ENCODE data around the gene UBE2K.
"Not testable (repeated sequence)": the region's sequence is repeated elsewhere in the genome, so short reads cannot be mapped to it uniquely, and the experiment has no call there.

The UBE2K gene

DNA sequence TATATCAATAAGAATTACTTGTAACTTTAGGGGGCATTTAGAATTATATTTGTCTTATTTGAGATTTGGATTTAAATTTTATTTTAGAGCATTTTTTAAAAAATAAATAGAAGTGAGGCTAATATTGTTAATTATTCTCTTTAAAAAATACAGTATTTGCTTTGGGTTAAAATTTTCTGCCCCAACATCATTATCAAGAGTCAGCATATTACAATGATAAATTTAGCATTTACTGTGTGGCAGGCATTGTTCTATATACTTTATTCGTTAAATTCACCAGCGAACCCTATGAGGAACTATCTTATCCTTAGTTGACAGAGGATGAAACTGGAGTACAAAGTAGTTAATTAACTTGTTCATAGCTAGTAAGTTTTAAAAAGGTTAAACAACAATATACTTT lies 34.0 kb downstream of the UBE2K start:
- DNase-seq: no peak

DNA sequence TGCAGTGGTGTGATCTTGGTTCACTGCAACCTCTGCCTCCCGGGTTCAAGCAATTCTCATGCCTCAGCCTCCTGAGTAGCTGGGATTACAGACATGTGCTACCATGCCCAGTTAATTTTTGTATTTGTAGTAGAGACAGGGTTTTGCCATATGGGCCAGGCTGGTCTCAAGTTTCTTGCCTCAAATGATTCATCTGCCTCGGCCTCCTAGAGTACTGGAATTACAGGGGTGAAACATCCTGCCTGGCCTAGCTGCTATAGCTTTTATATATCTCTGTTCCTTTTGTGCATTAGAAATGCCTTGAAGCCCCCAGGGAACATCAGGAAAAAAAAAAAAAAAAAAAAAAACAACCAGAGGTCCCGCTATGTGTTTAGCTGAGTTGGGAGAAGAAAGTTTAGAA lies 34.8 kb downstream of the UBE2K start:
- no peak for DNase-seq

DNA sequence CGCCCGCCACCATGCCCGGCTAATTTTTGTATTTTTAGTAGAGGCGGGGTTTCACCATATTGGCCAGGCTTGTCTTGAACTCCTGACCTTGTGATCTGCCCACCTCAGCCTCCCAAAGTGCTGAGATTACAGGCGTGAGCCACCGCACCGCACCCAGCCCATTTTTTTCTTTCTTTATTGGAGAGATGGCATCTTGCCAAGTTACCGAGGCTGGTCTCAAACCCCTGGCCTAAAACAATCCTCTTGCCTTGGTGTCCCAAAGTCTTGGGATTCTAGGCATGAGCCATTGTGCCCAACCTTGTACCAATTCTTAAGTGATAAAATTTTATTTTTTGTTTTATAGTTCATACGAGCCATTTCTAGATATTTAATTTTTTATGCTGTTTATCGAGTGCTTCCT lies 41.7 kb downstream of the UBE2K start:
- DNase-seq: not testable (repeated sequence)

DNA sequence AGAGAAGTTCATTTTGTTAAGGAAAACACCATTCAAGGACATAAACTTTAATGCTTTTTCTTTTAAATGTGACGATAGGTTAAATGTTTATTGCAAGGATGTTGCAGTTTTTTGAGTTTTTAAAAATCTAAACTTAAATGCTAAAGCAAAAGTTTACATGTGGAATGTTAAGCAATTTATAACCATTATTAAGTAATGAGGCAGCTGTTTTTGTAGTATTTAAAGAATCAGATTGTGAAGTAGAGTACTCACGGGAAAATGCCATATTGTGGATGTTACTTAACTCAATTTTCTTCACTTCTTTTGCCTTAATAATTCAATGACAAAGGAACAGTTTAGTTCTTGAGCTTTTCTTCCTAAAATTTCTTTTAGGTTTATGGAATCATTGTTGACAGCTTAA lies 43.5 kb downstream of the UBE2K start:
- DNase-seq: no peak

DNA sequence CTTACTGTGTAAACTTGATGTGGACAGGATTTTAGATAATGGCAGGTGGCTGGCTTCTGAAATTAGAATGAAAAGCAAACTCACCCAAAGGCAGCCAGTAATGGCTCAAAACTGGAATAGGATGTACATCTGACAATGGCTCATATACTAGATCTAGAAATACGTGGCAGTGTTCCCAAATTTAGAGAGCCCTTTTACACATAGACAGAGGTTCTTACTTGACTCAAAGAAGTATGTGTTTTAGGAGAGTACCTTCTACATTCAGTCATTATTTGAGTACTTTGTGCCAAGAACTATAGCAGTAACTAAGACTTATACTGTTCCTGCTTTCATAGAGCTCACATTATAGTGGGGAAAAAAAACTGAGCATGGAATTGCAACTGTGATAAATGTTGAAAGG lies 48.0 kb downstream of the UBE2K start:
- no peak for DNase-seq

DNA sequence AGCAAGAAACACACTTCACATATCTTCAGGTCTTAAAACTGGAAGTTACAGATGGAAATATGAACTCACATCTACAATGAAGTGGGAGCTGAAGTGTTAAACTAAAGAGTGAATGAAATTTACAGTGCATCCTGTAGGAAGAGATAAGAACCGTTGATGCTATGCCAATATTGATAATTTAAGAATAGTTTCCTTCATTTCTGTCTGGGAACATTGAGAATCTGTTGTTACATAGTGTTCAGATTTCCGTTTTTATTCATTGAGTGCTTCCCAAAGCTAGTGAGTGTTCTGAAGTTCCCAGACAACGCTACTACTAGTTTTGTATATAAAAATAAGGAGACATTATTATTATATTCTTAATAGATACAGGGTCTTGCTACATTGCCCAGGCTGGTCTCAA lies 52.3 kb downstream of the UBE2K start:
- DNase-seq: no peak

DNA sequence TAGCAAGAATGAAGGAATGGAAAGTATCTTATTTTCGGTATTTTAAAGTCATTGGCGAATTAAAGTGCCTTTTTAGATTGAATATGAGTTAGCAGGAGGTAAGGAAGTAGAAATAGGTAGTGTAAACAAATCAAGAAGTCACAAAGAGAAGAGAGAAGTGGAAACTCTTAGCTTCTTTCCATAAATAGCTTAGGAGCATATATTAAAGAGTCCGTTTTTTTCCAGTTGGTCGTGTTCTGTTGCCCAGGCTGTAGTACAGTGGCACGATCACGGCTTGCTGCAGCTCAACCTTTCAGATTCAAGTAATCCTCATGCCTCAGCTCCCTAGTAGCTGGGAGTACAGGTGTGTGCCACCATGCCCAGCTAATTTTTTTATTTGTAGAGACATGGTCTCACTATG lies 56.4 kb downstream of the UBE2K start:
- no peak for DNase-seq

DNA sequence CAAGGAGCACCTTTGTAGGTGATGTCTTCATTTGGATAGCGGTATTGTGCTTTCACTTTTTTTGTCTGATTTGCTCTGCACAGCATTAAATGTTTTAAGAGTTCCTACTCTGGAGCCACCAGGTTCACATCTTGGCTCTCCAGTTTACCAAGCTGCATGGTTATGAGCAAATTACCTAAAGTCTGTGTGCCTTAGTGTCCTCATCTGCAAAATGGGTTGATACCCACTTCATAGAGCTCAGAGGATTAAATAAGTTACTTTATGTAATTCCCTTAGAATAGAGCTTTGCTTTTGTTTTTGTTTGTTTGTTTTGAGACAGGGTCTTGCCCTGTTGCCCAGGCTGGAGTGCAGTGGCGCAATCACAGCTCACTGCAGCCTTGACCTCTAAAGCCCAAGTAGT lies 58.2 kb downstream of the UBE2K start:
- no peak for DNase-seq

DNA sequence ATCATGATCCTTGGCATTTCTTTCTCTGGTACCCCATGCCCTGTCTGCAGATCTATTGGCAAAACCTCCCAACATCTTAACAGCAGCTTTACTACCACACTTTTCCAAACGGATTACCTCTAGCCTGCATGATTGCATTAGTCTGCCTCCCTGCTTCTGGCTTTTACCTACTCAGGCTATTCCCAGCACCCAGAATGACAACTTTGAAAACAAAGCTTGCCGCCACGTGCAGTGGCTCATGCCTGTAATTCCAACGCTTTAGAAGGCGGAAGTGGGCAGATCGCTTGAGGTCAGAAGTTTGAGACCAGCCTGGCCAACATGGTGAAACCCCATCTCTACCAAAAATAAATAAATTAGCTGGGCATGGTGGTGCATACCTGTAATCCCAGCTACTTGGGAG lies 60.2 kb downstream of the UBE2K start:
- DNase-seq: no peak

DNA sequence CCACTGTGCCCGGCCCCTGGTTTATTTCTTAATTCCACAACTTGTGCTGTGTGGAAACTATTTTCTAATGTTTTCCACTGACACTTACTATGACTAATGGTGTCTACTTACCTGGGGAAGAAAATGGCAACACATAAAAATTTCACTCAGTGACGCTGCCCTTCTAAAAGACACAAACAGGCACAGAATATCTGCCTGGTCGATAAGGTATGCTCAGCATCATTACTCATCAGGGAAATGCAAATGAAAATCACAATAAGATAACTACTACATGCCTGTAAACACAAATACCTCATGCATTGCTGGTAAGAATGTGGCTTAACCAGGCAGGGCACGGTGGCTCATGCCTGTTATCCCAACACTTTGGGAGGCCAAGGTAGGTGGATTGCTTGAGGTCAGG lies 61.6 kb downstream of the UBE2K start:
- DNase-seq: no peak

DNA sequence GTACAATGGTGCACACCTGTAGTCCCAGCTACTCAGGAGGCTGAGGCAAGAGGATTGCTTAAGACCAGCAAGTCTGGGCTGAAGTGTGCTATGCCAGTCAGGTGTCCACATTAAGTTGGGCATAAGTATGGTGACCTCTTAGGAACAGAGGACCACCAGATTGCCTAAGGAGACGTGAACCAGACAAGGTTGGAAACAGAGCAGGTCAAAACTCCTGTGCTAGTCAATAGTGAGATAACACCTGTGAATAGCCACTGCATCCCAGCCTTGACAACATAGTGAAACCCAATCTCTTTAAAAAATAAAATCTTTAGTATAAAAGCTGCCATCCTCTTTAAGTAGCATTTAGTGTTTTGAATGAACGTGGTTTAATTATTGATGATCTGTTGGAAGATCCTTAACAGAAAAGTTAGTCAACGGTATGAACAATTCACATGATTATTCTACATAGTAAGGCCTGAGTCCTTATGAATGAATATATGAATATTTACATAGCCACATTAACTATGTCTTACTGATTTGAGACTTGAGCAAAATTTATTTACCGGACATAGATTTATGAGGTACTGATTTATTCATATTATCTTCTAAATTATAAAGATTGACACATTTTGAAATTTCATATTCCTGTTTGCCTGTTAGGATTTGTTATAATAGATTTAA lies 63.2 kb downstream of the UBE2K start:
- DNase-seq: no peak

DNA sequence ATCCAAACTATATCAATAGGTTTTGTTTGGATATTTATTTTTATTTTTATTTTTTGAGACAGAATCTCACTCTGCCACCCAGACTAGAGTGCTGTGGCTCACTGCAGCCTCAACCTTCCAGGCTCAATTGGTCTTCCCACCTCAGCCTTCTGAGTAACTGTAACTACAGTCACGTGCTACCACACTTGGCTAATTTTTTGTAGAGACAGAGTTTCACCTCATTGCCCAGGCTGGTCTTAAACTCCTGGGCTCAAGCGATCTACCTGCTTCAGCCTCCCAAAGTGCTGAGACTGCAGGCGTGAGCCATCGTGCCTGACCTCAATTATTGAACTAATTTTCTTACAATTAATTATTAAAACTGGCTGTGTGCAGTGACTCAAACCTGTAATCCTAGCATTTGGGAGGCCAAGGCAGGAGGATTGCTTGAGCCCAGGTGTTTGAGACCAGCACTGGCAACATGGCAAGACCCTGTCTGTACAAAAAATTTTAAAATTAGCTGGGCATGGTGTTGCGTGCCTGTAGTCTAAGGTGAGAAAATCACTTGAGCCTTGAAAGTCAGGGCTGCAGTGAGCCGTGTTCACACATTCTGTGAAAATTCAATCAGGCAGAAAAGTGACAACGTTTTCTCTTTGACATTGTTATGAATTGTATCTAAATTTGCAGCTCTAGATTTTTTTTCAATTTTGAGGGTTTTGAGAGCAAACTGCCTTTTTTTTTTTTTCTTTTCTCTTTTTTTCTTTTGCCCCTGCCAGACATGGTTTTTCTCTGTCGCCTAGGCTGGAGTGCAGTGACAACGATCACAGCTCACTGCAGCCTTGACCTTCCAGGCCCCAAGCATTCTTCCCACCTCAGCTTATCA lies 66.0 kb downstream of the UBE2K start:
- no peak for DNase-seq

DNA sequence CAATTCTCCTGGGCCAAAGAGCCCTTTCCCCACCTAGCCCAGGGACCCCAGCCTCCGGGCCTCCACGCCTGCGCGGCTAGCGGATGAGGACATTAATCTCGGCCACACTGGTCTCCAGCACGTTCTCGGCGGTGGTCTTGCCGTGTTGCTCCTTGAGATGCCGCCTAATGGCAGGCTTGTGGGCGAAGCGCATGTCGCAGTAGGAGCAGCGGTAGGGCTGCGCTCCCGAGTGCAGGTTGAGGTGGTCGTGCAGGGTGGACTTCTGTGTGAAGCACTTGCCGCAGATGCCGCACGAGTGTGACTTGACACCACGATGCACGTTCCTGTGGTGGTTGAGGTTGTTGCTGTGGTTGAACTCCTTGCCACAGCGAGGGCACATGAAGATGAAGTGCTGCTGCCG lies 72.1 kb downstream of the UBE2K start:
- DNase-seq: no peak

DNA sequence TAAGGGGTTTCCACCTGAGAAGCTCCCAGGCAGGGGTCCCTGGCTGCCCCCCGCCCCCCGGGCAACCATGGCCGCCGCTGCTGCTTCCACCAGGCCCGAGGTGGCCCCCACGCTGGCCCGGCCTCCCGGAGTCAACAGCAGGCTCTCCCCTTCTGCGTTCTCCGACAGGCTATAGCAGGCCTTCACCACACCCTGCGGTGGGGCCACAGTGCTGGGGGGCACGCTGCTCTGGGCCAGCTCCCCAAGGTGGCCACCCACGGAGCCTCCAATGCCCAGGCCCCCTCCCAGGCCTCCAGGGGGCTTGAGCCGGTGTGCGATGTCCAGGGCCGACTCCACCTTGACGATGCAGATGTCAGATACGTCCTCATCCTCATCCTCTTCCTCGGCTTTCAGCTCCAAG lies 72.5 kb downstream of the UBE2K start:
- no peak for DNase-seq

DNA sequence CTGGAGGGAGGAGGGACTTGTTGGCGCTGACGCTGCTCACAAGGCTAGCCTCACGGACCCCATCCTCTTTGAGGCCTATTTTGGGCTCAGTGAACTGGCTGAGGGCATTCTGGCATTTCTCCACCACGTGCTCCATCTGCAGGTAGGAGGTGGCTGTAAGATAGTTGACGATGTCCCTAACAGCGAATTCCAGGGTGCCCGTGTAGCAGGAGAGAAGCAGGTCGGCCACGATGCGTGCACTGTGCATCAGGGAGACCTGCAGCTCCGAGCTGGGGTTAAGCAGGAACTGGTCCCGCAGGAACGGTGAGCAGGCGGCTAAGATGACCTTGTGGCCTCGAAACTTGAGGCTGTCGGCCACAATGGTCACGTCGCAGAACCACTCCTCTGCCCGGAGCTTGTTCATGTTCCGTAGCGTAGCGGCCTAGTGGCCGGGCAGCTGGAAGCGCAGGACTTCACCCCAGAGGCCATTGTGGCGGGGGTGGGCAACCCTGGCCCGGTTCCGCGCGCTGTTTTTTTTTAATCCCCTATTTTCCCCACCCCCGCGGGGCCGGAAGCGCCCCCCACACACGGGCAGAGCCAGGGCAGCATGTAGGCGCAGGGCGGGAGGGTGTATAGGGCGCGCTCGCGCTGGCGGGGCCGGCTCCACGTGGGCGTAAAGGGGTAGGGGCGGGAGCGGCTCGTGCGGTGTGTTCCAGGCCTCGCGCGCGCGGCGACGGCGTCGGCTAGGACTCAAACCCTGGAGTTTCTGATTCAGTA lies 73.2 kb downstream of the UBE2K start:
- DNase-seq: no peak

DNA sequence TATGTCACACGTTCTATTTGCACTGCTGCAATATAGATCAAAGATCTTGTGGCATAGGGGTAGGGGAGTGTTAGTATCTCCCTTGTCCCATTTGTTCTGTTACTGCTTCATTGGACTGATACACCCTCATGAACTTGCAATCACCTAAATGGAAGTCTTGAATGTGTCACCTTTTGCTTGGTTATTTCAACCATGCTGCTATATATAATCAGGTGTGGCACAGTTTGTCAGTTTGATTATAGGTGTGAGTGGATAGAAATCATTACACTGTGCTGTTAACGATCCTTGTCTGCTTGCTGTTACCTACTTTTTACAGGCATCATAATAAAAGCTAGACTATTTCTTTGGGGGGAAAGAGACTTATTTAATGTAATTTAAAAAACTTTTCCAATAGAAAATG lies 84.1 kb downstream of the UBE2K start:
- DNase-seq: not testable (repeated sequence)

DNA sequence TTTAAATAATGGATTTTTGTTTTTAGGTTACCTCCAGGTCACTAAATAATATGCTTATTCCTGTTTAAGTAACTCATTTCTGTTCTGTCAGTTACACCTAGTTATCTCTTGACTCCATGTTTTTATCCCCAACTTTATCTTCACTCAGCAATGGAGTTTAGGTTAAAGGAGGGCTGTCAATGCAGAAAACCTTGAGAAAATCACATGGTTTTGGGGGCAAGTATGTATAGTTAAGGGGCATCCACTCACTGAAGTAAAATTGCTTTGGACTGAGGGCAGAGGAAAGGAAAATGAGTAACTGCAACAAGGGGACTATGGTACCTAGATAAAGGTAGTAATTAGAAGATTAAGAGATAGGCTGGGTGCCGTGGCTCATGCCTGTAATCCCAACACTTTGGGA lies 87.1 kb downstream of the UBE2K start:
- DNase-seq: no peak

DNA sequence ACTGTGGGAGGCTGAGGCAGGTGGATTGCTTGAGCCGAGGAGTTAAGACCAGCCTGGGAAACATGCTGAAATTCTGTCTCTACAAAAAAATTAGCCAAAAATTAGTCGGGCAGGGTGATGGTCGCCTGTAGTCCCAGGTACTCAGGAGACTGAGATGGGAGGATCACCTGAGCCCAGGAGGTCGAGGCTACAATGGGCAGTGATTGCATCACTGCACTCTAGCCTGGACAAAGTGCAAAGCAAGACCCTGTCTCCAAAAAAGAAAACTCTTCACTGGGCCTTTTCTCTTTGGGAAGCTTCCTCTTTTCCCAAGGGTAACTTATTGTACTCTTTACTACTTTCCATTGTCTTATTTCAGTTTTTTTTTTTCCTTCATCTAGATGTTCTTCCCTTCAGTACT lies 88.9 kb downstream of the UBE2K start:
- no peak for DNase-seq

DNA sequence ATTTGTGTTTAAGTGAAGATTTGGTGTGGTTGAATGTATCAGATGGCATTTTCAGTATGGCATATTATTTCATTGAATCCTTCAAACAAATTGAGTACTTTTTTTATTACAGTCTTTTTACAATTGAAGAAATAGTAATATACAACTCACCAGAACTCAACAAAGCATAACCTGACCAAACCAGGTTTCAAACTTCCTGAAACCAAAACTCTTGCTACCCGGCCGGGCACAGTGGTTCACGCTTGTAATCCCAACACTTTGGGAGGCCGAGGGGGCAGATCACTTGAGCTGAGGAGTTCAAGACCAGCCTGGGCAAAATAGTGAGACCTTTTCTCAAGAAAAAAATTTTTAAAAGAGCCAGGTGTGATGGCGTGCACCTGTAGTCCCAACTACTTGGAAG lies 94.2 kb downstream of the UBE2K start:
- DNase-seq: no peak

DNA sequence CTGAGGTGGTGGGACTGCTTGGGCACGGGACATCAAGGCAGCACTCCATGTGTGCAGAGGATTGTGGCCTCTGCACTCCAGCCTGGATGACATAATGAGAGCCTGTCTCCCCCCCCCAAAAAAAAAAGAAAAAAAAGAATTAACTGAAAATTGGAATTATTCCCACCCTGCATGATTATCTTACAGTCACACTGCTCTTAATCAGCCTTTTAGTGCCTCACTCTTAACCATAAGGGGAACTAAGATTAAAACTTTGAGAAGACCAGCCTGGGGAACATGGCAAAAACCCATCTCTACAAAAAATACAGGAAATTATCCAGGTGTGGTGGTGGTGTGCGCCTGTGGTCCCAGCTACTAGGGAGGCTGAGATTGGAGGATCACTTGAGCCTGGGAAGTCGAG lies 94.6 kb downstream of the UBE2K start:
- DNase-seq: no peak

DNA sequence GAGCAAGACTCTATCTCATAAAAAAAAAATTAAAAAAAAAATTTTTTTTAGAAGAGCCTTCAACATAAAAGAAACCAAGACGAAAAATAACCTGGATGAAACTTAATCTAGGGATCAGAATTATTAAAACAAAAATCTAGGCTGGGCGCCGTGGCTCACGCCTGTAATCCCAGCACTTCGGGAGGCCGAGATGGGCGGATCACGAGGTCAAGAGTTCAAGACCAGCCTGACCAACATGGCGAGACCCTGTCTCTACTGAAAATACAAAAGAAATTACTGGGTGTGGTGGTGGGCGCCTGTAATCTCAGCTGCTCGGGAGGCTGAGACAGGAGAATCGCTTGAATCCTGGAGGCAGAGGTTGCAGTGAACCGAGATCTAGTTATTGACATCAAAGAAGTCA lies 95.0 kb downstream of the UBE2K start:
- DNase-seq: not testable (repeated sequence)

DNA sequence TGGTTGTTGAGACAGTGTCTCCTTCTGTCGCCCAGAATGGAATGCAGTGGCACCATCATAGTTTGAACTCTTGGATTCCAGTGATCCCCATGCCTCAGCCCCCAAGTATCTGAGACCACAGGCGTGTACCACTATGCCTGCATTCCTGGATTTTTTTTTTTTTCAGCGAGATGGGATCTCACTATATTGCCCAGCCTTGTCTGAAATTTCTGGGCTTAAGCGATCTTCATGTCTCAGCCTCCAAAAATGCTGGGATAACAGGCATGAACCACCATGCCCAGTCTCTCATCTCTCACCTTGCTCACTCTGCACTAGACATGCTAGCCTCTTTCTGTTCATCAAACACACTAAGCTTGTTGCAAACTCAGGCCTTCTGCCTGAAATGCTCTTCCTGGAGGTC lies 104.1 kb downstream of the UBE2K start:
- no peak for DNase-seq

DNA sequence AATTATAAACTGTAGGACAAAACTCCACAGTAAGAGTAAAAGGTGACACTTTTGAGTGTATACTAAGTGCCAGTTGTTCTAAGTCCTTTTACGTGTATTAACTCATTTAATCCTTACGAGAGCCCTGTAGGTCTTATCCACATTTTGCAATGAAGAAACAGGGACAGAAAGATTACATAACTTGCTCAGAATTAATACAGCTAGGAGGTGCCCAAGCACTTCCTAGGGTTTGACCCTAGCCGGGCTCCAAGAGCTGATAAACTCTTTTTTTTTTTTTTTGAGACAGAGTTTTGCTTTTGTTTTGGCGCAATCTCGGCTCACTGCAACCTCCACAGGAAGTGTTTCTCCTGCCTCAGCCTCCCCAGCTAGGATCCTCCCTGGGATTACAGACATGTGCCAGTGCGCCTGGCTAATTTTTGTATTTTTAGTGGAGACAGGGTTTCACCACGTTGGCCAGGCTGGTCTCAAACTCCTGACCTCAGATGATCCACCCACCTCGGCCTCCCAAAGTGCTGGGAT lies 110.4 kb downstream of the UBE2K start:
- DNase-seq: no peak

DNA sequence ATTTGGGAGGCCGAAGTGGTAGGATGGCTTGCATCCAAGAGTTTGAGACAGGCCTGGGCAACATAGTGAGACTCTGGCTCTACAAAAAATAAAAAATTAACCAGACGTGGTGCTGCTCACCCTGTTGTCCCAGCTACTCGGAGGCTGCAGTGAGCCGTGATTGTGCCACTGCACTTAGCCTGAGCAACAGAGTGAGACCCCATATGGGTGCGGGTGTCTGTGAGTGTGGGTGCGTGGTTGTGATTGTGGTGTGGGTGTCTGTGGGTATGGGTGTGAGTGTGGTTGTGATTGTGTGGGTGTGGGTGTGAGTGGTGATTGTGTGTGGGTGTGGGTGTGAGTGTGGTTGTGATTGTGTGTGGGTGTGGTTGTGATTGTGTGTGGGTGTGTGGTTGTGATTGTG lies 114.6 kb downstream of the UBE2K start:
- no peak for DNase-seq
